Activated CD8-positive, alpha-beta memory T cell treated with anti-CD3 and anti-CD28 coated beads, Interleukin-2, amount 50 U/mL, for 1 hour (primary cell): ENCODE results near the gene PODN.

ENCODE experiments used
- DNase-seq: peaks from one replicate; pipeline ENCODE4 v3.0.0-alpha.2; 2020; ENCODE audit errors: extremely low read depth

PODN gene, protein sequence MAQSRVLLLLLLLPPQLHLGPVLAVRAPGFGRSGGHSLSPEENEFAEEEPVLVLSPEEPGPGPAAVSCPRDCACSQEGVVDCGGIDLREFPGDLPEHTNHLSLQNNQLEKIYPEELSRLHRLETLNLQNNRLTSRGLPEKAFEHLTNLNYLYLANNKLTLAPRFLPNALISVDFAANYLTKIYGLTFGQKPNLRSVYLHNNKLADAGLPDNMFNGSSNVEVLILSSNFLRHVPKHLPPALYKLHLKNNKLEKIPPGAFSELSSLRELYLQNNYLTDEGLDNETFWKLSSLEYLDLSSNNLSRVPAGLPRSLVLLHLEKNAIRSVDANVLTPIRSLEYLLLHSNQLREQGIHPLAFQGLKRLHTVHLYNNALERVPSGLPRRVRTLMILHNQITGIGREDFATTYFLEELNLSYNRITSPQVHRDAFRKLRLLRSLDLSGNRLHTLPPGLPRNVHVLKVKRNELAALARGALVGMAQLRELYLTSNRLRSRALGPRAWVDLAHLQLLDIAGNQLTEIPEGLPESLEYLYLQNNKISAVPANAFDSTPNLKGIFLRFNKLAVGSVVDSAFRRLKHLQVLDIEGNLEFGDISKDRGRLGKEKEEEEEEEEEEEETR

GRCh38 chr1:53061859-53062707, at the start of gene PODN:
TSS of gene PODN (plus strand) at chr1:53062213. CDS start at chr1:53069856, 7,643 bp downstream.
- DNase-seq: no peak

DNA sequence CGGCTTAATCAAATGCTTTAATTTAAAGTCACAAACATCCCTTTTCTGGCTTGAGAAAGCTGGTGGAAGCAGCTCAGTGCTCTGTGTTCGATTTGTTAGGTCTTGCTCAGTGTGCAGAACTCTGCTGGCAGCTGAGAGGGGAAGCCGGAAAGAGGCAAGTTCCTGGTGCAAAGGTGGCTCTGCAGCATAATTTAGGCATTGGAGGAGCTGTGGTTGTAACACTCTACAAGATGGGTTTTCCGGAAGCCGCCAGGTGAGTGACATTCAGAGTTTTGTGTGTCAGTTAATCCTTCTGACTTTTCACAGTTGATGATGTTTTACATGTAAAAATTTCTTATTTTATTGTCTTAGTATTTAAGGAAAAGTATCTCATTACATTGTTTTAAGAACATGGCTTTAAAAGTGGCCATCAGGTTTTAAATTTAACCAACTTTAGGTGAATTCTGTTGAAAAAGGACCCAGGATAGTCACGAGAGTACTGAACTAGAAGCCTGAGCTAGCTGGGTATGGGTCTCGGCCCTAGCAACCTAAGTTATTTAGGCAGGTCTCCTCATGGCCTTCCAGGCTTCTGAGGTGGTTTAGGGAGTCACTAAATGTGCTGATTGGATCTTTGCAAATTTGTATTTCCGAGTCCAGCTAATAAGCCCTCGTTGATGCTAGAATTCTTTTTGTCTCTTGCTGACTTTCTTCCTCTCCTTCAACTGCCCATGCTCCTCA, 47.1 kb upstream of the PODN start:
- peak; percentile 61 for DNase-seq

- no peak for DNase-seq
Observed at GRCh38 chr1:53015508-53015860, 46.5 kb upstream of the PODN start.

GRCh38 chr1:53016705-53017104, 45.3 kb upstream of the PODN start:
- DNase-seq: no peak

DNA sequence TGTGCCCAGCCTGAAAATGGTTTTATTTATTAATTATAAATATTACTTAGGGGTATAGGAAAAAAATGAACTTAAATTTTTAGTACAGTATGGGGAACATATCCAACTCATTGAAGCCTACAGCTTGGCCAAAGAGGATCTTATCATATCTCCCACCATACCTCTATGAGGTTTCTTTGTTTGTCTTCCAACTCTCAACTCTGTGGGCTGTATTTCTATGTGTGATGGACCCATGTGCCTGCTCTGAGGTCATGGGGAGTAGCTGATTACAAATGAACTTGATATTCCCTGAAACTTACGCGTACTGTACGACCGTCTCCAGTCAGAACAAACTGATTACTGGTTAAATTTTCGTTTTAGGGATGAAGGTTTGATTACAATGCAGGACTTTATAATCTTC, 41.4 kb upstream of the PODN start:
- DNase-seq: no peak

DNA sequence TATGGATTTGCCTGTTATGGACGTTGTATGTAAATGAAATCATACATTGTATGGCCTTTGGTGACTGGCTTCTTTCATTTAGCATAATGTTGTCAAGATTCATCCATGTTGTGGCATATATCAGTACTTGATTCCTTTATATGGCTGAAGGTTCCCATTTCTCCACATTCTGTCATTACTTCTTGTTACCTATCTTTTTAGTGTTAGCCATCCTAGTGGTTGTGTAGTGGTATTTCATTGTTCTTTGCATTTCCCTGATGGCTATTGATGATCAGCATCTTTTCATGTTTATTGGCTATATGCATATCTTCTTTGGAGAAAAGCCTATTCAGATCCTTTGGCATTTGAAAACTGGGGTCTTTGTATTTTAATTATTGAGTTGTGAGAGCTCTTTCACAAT, 39.8 kb upstream of the PODN start:
- no peak for DNase-seq

DNA sequence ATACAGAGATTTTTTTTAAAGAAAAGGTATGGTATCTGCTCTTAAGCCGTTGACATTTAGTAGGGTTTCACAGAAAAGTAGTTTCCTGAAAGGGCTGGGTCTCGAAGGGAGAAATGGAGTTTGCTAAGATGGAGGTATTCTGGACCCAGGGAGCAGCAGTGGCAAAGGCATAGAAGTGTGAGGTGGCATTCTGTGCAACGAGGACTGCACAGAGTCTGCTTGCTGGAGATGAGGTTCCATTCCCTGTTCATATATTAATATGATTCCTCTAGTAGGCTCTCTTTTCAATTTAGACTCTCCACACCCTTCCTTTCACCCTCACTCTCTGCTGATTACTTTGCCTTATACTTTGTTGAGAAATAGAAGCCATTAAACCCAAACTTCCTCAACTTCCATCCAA, 38.5 kb upstream of the PODN start:
- DNase-seq: no peak

GRCh38 chr1:53024117-53024516, 37.9 kb upstream of the PODN start:
- DNase-seq: no peak

DNA sequence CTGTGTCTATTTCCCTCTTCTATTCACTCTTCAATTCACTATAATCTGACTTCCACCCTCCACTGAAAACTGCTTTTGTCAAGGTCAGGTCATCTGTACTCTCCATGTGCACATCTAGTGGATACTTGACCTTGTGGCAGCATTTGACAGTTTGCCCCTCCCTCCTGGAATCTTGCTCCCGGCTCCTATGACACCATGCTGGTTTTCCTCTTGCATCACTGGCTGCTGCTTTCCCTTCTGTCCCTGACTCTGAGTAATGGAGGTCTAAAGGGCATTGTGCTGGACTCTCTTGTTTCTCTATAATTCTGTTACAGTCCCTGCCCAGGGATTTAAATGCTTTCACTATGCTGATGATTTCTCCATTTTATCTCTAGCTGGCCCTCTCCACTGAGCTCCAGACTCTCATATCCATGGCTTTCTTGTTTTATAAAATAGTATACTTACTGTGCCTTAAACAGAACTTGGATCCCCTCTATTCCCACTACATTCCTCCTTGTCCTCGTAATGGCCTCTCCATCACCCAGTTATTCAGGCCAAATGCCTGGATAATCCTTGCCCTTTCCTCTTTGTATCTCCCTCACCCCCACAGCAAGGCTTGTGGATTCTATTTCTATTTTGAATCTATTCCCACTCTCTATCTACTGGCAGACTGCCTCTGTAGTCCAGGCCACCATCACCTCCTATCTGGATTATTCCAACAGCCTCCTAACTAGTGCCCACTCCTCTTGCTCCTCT, 36.8 kb upstream of the PODN start:
- no peak for DNase-seq

GRCh38 chr1:53025769-53026112, 36.3 kb upstream of the PODN start:
- no peak for DNase-seq

GRCh38 chr1:53026254-53026653, 35.8 kb upstream of the PODN start:
- no peak for DNase-seq

GRCh38 chr1:53031732-53032131, 30.3 kb upstream of the PODN start:
- no peak for DNase-seq

GRCh38 chr1:53037159-53037558, 24.9 kb upstream of the PODN start:
- no peak for DNase-seq

DNA sequence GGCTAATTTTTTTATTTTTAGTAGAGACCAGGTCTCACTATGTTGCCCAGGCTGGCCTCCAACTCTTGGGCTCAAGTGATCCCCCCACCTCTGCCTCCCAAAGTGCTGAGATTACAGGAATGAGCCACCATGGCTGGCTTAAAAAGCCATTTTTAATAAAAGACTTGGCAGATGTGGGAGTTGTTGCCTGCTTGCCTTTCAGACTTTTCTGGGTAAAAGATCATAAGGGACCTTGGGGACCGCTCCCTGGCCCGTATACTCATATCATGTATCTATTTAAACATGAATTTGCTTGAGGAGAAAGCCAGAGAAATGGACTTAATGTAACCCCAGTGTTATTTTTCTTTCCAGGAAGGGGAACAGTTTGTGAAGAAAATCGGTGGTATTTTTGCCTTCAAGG, 23.4 kb upstream of the PODN start:
- no peak for DNase-seq

DNA sequence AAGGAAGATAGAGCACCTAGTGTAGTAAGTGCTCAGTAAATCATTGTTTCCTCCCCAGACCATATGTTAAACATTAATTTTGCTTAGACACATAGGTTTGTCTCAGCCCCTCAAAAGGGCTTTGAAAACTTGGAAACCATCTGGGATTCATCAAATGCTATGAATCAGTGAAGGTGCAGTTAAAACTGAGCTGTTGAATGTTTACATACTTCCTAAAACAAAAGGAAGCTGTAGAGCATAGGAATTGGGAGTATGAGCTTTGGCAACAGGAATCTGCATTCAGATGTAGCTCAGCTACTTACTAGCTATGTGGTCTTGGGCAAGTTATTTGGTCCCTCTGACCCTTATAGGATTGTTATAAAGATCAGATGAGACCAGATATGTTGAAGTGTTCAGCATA, 18.7 kb upstream of the PODN start:
- no peak for DNase-seq

DNA sequence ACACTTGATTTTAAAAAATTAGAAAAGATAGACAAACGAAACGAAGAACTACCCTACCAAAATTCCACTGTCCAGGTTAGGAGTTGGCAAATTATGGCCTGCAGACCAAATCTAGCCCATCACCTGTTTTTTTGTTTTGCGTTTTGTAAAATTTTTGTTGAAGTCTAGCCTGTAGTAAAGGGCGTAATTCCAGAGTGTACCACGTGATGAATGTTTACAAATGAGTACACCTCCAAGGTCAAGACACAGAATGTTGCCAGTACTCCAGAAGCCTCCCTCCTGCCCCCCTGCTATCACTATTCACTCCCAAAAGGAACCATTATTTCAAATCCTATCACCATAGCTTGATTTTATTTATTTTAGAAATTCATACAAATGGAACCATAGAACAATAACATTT, 17.1 kb upstream of the PODN start:
- DNase-seq: no peak

GRCh38 chr1:53046930-53047329, 15.1 kb upstream of the PODN start:
- no peak for DNase-seq

- DNase-seq: no peak
Observed at GRCh38 chr1:53047737-53048736, 14.0 kb upstream of the PODN start.

GRCh38 chr1:53048960-53049573, 12.9 kb upstream of the PODN start:
- no peak for DNase-seq

DNA sequence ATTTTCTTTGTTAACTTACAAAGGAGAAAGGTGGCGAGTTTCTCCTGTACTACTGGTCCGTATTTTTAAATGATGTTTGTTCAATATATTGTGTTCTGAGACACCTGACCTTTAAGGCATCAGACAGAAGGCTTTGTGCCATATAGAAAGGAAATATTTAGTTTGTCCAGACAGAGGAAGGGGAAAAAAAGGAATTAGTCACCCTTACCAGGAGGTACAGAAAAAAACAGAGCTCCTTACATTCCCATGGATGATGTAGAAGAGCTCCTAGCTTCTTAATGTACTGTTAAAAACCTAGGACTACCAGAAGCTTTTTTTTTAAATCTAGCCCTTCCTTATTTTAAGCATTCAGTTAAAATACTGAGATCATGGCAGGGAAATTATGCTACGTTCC, 12.4 kb upstream of the PODN start:
- no peak for DNase-seq
